SK-N-SH treated with all-trans-retinoic acid at 6 μM for 48 hours (cell line): ENCODE results near the gene TBC1D2B.

Experiments
- ATAC-seq: fragments of 200-7000 bp; cut with Tn5 transposase; 3 replicates; pipeline ENCODE4 v1.9.1; 2020; ENCODE audit warnings: mild to moderate bottlenecking, moderate library complexity
- ARNTL ChIP-seq: fragments of 450-650 bp; formaldehyde crosslinking; IDR thresholded peaks from 2 replicates; pipeline ENCODE4 v1.5.0; 2020; ENCODE audit warnings: low read depth, mild to moderate bottlenecking, moderate library complexity, borderline replicate concordance
- BACH2 ChIP-seq: fragments of 250-450 bp; sonication (Bioruptor Pico); IDR thresholded peaks from 2 replicates; pipeline ENCODE4 v1.9.0; 2021; ENCODE audit warnings: mild to moderate bottlenecking, borderline replicate concordance
- CREB5 ChIP-seq: fragments of 250-450 bp; sonication (Bioruptor Pico); IDR thresholded peaks from 2 replicates; pipeline ENCODE4 v1.5.1; 2020; ENCODE audit warnings: low read depth, mild to moderate bottlenecking, moderate library complexity
- CSDC2 ChIP-seq: fragments of 250-450 bp; sonication (Bioruptor Pico); IDR thresholded peaks from 2 replicates; pipeline ENCODE4 v1.5.0; 2020; ENCODE audit warnings: mild to moderate bottlenecking, moderate library complexity
- CSRNP3 ChIP-seq: fragments of 250-450 bp; sonication (Bioruptor Pico); IDR thresholded peaks from 2 replicates; pipeline ENCODE4 v1.5.1; 2021; ENCODE audit warnings: mild to moderate bottlenecking, moderate library complexity
- ESRRG ChIP-seq: fragments of 250-450 bp; sonication (Bioruptor Pico); IDR thresholded peaks from 2 replicates; pipeline ENCODE4 v1.6.1; 2021; ENCODE audit warnings: mild to moderate bottlenecking
- GLIS3 ChIP-seq: fragments of 250-450 bp; sonication (Bioruptor Pico); IDR thresholded peaks from 2 replicates; pipeline ENCODE4 v1.5.0; 2020; ENCODE audit warnings: mild to moderate bottlenecking, moderate library complexity
- OSR1 ChIP-seq: fragments of 250-450 bp; sonication (Bioruptor Pico); IDR thresholded peaks from 2 replicates; pipeline ENCODE4 v1.8.0; 2022; ENCODE audit warnings: moderate library complexity, mild to moderate bottlenecking, inconsistent platforms
- PATZ1 ChIP-seq: fragments of 250-450 bp; sonication (Bioruptor Pico); IDR thresholded peaks from 2 replicates; pipeline ENCODE4 v1.8.0; 2020; ENCODE audit warnings: mild to moderate bottlenecking, moderate library complexity, borderline replicate concordance
- POU6F1 ChIP-seq: fragments of 250-450 bp; sonication (Bioruptor Pico); IDR thresholded peaks from 2 replicates; pipeline ENCODE4 v1.8.0; 2021; ENCODE audit warnings: low read depth, mild to moderate bottlenecking, moderate library complexity, borderline replicate concordance
- PPARA ChIP-seq: fragments of 250-450 bp; sonication (Bioruptor Pico); IDR thresholded peaks from 2 replicates; pipeline ENCODE4 v1.5.0; 2020; ENCODE audit warnings: mild to moderate bottlenecking, borderline replicate concordance
- RARB ChIP-seq: fragments of 250-450 bp; sonication (Bioruptor Pico); IDR thresholded peaks from 2 replicates; pipeline ENCODE4 v1.8.0; 2021; ENCODE audit warnings: mild to moderate bottlenecking, moderate library complexity
- SNAI2 ChIP-seq: fragments of 250-450 bp; sonication (Bioruptor Pico); IDR thresholded peaks from 2 replicates; pipeline ENCODE4 v1.5.0; 2020; ENCODE audit warnings: mild to moderate bottlenecking, moderate library complexity
- TOX ChIP-seq: fragments of 250-450 bp; sonication (Bioruptor Pico); IDR thresholded peaks from 2 replicates; pipeline ENCODE4 v1.8.0; 2021; ENCODE audit warnings: mild to moderate bottlenecking, moderate library complexity, borderline replicate concordance
- TSHZ2 ChIP-seq: fragments of 250-450 bp; sonication (Bioruptor Pico); IDR thresholded peaks from 2 replicates; pipeline ENCODE4 v1.5.0; 2020; ENCODE audit warnings: mild to moderate bottlenecking, moderate library complexity
- ZC3H10 ChIP-seq: fragments of 250-450 bp; sonication (Bioruptor Pico); IDR thresholded peaks from 2 replicates; pipeline ENCODE4 v1.5.1; 2021; ENCODE audit warnings: mild to moderate bottlenecking, moderate library complexity
- ZFP3 ChIP-seq: fragments of 250-450 bp; sonication (Bioruptor Pico); IDR thresholded peaks from 2 replicates; pipeline ENCODE4 v1.5.0; 2020; ENCODE audit warnings: mild to moderate bottlenecking, moderate library complexity
- ZFP30 ChIP-seq: fragments of 450-650 bp; formaldehyde crosslinking; IDR thresholded peaks from 2 replicates; pipeline ENCODE4 v1.5.0; 2022; ENCODE audit warnings: mild to moderate bottlenecking, moderate library complexity
- ZNF565 ChIP-seq: fragments of 450-650 bp; formaldehyde crosslinking; conservative IDR thresholded peaks from 2 replicates; pipeline ENCODE4 v1.5.0; 2020; ENCODE audit warnings: low read depth, mild to moderate bottlenecking, moderate library complexity
- ZNF8 ChIP-seq: fragments of 450-650 bp; formaldehyde crosslinking; IDR thresholded peaks from 2 replicates; pipeline ENCODE4 v1.5.0; 2020; ENCODE audit warnings: mild to moderate bottlenecking, moderate library complexity

TBC1D2B gene

GRCh38 chr15:78020007-78020406, 57.5 kb downstream of the TBC1D2B start:
- ATAC-seq: no peak
- TF ChIP-seq GLIS3 (CRISPR knock-in tag): no peak
- TF ChIP-seq TOX (CRISPR knock-in tag): no peak
- no peak for TF ChIP-seq PPARA (CRISPR knock-in tag)

- ATAC-seq: no peak
Measured at GRCh38 chr15:78018946-78019644, 58.4 kb downstream of the TBC1D2B start.

GRCh38 chr15:78018445-78018844, 59.1 kb downstream of the TBC1D2B start:
- ATAC-seq: no peak
- TF ChIP-seq RARB (no peak), TOX (CRISPR knock-in tag) (no peak), SNAI2 (no peak), GLIS3 (CRISPR knock-in tag) (no peak), ZFP3 (no peak), POU6F1 (CRISPR knock-in tag) (no peak), ZNF565 (no peak), PATZ1 (CRISPR knock-in tag) (no peak), ARNTL (CRISPR knock-in tag) (no peak), TSHZ2 (CRISPR knock-in tag) (no peak), ZC3H10 (no peak), ZNF8 (CRISPR knock-in tag) (no peak), ZFP30 (CRISPR knock-in tag) (no peak), CSRNP3 (CRISPR knock-in tag) (no peak), OSR1 (no peak), CREB5 (CRISPR knock-in tag) (no peak), CSDC2 (CRISPR knock-in tag) (no peak), ESRRG (no peak), BACH2 (no peak)
- TF ChIP-seq, all 23 proteins: peak for 0

More at GRCh38 chr15:78018946-78019644, 58.4 kb downstream of the TBC1D2B start:
- TF ChIP-seq TOX (CRISPR knock-in tag) (no peak), CREB5 (CRISPR knock-in tag) (no peak), ESRRG (no peak), GLIS3 (CRISPR knock-in tag) (no peak), RARB (no peak), ZNF565 (no peak)
